ENCODE results near the gene C22orf15. TPM values are rescaled to one million over a fixed set of nuclear protein-coding genes. Genes with fewer than 3 reads are reported as not detected.

The C22orf15 gene
- total RNA-seq, 2 donors from 2014 or later = 1.5 to 2.2 TPM

- 31% methylated on average over 6 of the region's 6 CpGs; no CpG with 5 or more reads in 1 of the 2 experiments for WGBS, 2 experiments (ENCODE audit: insufficient coverage in 1 of 2, insufficient read length in 1 of 2)
- Mint-ChIP-seq H3K9me3 (no peaks in the 10 kb centered on the region), H3K27ac (no peak overlapping the region), H3K4me3 (peak overlapping the region; percentile 65), H3K27me3 (ENCODE audit: insufficient read depth) (peaks cover 39% of the 10 kb centered on the region), H3K36me3 (ENCODE audit: low read depth) (no peaks in the 10 kb centered on the region), H3K4me1 (peaks cover 23% of the 10 kb centered on the region)
- TF ChIP-seq, protein P1, sequence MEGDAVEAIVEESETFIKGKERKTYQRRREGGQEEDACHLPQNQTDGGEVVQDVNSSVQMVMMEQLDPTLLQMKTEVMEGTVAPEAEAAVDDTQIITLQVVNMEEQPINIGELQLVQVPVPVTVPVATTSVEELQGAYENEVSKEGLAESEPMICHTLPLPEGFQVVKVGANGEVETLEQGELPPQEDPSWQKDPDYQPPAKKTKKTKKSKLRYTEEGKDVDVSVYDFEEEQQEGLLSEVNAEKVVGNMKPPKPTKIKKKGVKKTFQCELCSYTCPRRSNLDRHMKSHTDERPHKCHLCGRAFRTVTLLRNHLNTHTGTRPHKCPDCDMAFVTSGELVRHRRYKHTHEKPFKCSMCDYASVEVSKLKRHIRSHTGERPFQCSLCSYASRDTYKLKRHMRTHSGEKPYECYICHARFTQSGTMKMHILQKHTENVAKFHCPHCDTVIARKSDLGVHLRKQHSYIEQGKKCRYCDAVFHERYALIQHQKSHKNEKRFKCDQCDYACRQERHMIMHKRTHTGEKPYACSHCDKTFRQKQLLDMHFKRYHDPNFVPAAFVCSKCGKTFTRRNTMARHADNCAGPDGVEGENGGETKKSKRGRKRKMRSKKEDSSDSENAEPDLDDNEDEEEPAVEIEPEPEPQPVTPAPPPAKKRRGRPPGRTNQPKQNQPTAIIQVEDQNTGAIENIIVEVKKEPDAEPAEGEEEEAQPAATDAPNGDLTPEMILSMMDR (conservative IDR thresholded peaks at IDR 0.05) = no peak
- Histone ChIP-seq H3K4me3 (ENCODE audit: low read length) (no peak overlapping the region), H3K27ac (ENCODE audit: low read depth, low read length) (no peak overlapping the region), H3K4me1 (ENCODE audit: control insufficient read depth, insufficient read depth, low read length) (peaks cover 5% of the 10 kb centered on the region), H3K27me3 (ENCODE audit: control insufficient read depth, insufficient read depth, low read length, poor library complexity, severe bottlenecking) (no peaks in the 10 kb centered on the region), H3K9ac (ENCODE audit: extremely low read depth, low read length, poor library complexity, severe bottlenecking) (no peak overlapping the region), H3K36me3 (ENCODE audit: control insufficient read depth, insufficient read depth, low read length) (no peaks in the 10 kb centered on the region), H3K9me3 (ENCODE audit: control insufficient read depth, low read length) (no peaks in the 10 kb centered on the region)
- no peak for DNase-seq
Measured at GRCh38 chr22:23772315-23772648, 9.5 kb downstream of the C22orf15 start.

DNA sequence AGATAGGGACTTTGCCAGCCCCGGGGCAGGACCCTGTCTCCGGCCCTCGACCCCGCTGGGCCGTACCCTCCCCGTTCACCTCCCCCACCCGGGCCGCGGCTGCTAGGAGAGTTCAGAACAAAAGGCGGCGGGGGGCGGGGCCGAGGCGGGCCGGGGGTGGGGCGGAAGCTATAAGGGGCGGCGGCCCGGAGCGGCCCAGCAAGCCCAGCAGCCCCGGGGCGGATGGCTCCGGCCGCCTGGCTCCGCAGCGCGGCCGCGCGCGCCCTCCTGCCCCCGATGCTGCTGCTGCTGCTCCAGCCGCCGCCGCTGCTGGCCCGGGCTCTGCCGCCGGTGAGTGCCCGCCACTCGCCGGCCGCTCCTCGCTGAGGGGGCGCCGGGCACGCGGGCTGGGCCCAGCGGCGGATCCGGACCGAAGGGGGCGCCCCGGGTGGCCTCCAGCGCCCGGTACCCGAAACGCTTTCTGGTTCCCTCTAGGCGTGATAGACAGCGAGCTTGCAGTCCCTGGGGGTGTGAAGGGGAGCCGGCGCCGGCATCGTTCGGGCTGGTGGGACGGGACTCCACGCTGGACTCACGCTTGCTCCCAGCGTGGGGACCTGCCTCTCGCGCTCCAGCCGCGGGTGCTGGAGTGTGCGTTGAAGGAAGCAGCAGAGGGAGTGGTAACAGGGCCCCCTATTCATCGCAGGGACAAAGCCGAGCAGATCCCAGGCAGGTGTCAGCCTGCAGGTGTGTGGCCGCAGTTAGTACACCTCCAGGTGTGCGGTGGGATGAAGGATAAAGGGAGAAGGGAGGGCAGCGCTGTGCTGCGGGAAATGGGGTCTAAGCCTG, 10.1 kb downstream of the C22orf15 start, which contains the start of gene MMP11:
Gene MMP11, plus strand, starts transcription at position 201 of the 825 bp plus-strand sequence. Its CDS starts 22 bp downstream, at position 223.
- peak within 1 kb of the TSS; percentile 51 for H3K9ac ChIP-seq (ENCODE audit: extremely low read depth, low read length, poor library complexity, severe bottlenecking)
- H3K4me3 Mint-ChIP-seq = peak within 1 kb of the TSS; percentile 65
- H3K4me1 ChIP-seq (ENCODE audit: control insufficient read depth, insufficient read depth, low read length) = peaks cover 5% of the 10 kb centered on the region
- H3K27ac ChIP-seq (ENCODE audit: low read depth, low read length) = no peak within 1 kb of the TSS
- TF ChIP-seq, protein P1 (conservative IDR thresholded peaks at IDR 0.05) = peak; percentile 28
- no peaks in the 10 kb centered on the region for H3K36me3 ChIP-seq (ENCODE audit: control insufficient read depth, insufficient read depth, low read length)
- H3K27ac Mint-ChIP-seq = no peak within 1 kb of the TSS
- no peaks in the 10 kb centered on the region for H3K9me3 ChIP-seq (ENCODE audit: control insufficient read depth, low read length)
- H3K27me3 Mint-ChIP-seq (ENCODE audit: insufficient read depth) = peaks cover 39% of the 10 kb centered on the region
- WGBS, 2 experiments (ENCODE audit: insufficient coverage in 1 of 2, insufficient read length in 1 of 2) = 3 to 6% methylated on average over 33 to 79 of the region's 79 CpGs
- no peaks in the 10 kb centered on the region for H3K27me3 ChIP-seq (ENCODE audit: control insufficient read depth, insufficient read depth, low read length, poor library complexity, severe bottlenecking)
- H3K36me3 Mint-ChIP-seq (ENCODE audit: low read depth) = no peaks in the 10 kb centered on the region
- peak; percentile 91 for DNase-seq
- H3K4me3 ChIP-seq (ENCODE audit: low read length) = peak within 1 kb of the TSS; percentile 78
- H3K4me1 Mint-ChIP-seq = peaks cover 23% of the 10 kb centered on the region
- H3K9me3 Mint-ChIP-seq = no peaks in the 10 kb centered on the region

GRCh38 chr22:23773483-23774113, 10.8 kb downstream of the C22orf15 start:
- 60 to 72% methylated on average over 4 to 7 of the region's 7 CpGs for WGBS, 2 experiments (ENCODE audit: insufficient coverage in 1 of 2, insufficient read length in 1 of 2)
- peak overlapping the region; percentile 65 for H3K4me3 Mint-ChIP-seq

More at GRCh38 chr22:23773483-23774113, 10.8 kb downstream of the C22orf15 start:
- no peaks in the 10 kb centered on the region for H3K27me3 ChIP-seq (ENCODE audit: control insufficient read depth, insufficient read depth, low read length, poor library complexity, severe bottlenecking)
- peaks cover 23% of the 10 kb centered on the region for H3K4me1 Mint-ChIP-seq
- no peak overlapping the region for H3K9ac ChIP-seq (ENCODE audit: extremely low read depth, low read length, poor library complexity, severe bottlenecking)
- no peak overlapping the region for H3K27ac Mint-ChIP-seq
- peaks cover 5% of the 10 kb centered on the region for H3K4me1 ChIP-seq (ENCODE audit: control insufficient read depth, insufficient read depth, low read length)
- no peaks in the 10 kb centered on the region for H3K9me3 ChIP-seq (ENCODE audit: control insufficient read depth, low read length)
- peak overlapping the region; percentile 78 for H3K4me3 ChIP-seq (ENCODE audit: low read length)
- H3K9me3 Mint-ChIP-seq = no peaks in the 10 kb centered on the region
- H3K27me3 Mint-ChIP-seq (ENCODE audit: insufficient read depth) = peaks cover 39% of the 10 kb centered on the region
- no peak overlapping the region for H3K27ac ChIP-seq (ENCODE audit: low read depth, low read length)
- no peak for DNase-seq
- no peaks in the 10 kb centered on the region for H3K36me3 Mint-ChIP-seq (ENCODE audit: low read depth)
- TF ChIP-seq, protein P1 (conservative IDR thresholded peaks at IDR 0.05) = no peak
- no peaks in the 10 kb centered on the region for H3K36me3 ChIP-seq (ENCODE audit: control insufficient read depth, insufficient read depth, low read length)
